AG09309 (cell line): ENCODE results near the gene LDLRAD4.

Experiments used
- DNase-seq: peaks from one replicate; pipeline ENCODE4 v3.0.0-alpha.2; 2010; ENCODE audit warnings: low read depth
- H3K4me3 ChIP-seq: 2 replicates; pipeline ENCODE4 v1.5.1; 2011; ENCODE audit warnings: mild to moderate bottlenecking, low read depth, low read length, moderate library complexity; ENCODE audit not compliant: control insufficient read depth
- CTCF ChIP-seq: IDR thresholded peaks from 2 replicates; pipeline ENCODE4 v1.5.1; 2011; ENCODE audit warnings: mild to moderate bottlenecking, low read depth, low read length, inconsistent platforms; ENCODE audit not compliant: insufficient read depth, control insufficient read depth; ENCODE audit errors: missing control alignments

The LDLRAD4 gene

GRCh38 chr18:13598591-13598990 lies 380.0 kb downstream of the LDLRAD4 start:
- TF ChIP-seq CTCF = no peak
- H3K4me3 ChIP-seq = no peak overlapping the region
- DNase-seq = no peak

- no peak overlapping the region for H3K4me3 ChIP-seq
- no peak for DNase-seq
- no peak for TF ChIP-seq CTCF
These were observed 380.5 kb downstream of the LDLRAD4 start for GRCh38 chr18:13599031-13599430.

- no peak overlapping the region for H3K4me3 ChIP-seq
- TF ChIP-seq CTCF = no peak
- DNase-seq = no peak
These were observed 384.9 kb downstream of the LDLRAD4 start for GRCh38 chr18:13603304-13604019.

GRCh38 chr18:13604786-13605185 lies 386.2 kb downstream of the LDLRAD4 start:
- no peak for DNase-seq
- H3K4me3 ChIP-seq = no peak overlapping the region
- TF ChIP-seq CTCF = no peak

- TF ChIP-seq CTCF = no peak
- H3K4me3 ChIP-seq = no peak overlapping the region
- no peak for DNase-seq
These were observed 386.9 kb downstream of the LDLRAD4 start for GRCh38 chr18:13605477-13605876.

GRCh38 chr18:13605901-13606300 lies 387.3 kb downstream of the LDLRAD4 start:
- no peak for TF ChIP-seq CTCF
- no peak overlapping the region for H3K4me3 ChIP-seq
- no peak for DNase-seq
